Measurements from ENCODE around the gene C12orf75. TPM values are rescaled to one million over a fixed set of nuclear protein-coding genes. Genes with fewer than 3 reads are reported as not detected.

C12orf75 gene
- total and polyA plus RNA-seq, 2 of the 13 experiments (the other 11 are each of a cell fraction or from before 2014, with no cell fraction given): 16.1 to 19.8 TPM

DNA sequence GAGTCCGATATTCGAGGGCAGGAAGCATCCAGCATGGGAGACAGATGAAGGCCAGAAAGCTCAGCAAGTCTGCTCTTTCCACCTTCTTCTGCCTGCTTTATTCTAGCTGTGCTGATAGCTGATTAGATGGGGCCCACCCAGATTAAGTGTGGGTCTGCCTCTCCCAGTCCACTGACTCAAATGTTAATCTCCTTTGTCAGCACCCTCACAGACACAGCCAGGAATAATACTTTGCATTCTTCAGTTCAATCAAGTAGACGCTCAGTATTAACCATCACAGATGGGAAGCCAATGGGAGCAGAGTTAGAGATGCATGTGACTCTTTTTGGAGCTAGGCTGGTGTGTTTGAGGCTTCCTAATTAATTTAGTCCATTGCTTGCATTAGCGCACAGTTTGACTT is 17.0 kb downstream of the C12orf75 start:
- Histone ChIP-seq H3K9me3 (ENCODE audit: low read length) (no peaks in the 10 kb centered on the region), H3K79me2 (ENCODE audit: insufficient read depth, low read length) (no peaks in the 10 kb centered on the region), H3K4me2 (ENCODE audit: low read depth, low read length) (no peak overlapping the region), H2AFZ (ENCODE audit: low read length) (no peak overlapping the region), H3K36me3 (replicated peaks in 1 of 2; ENCODE audit: control insufficient read depth in 1 of 2, insufficient read depth in 2 of 2, low read length in 2 of 2) (no peaks in the 10 kb centered on the region), H4K20me1 (ENCODE audit: insufficient read depth, low read length) (no peaks in the 10 kb centered on the region), H3K27me3 (ENCODE audit: control insufficient read depth in 1 of 2, insufficient read depth in 2 of 2, low read length in 2 of 2) (no peaks in the 10 kb centered on the region), H3K9ac (ENCODE audit: insufficient read depth, low read depth, low read length) (no peak overlapping the region), H3K4me1 (ENCODE audit: insufficient read depth, low read length) (no peaks in the 10 kb centered on the region), H3K4me3 (replicated peaks in 1 of 3; ENCODE audit: insufficient read depth in 1 of 3, low read depth in 2 of 3, low read length in 3 of 3) (no peak overlapping the region), H3K27ac (ENCODE audit: extremely low read length, insufficient read depth, low read length) (no peak overlapping the region)
- ChIA-PET POLR2A (interaction anchor here (0.9 kb wide), 1 partner anchor 1010 kb away, joined by 3 read pairs; the partner anchor contains the start of gene POLR3B), CTCF (ENCODE audit: low intra/inter-chr PET ratio, low total read pairs) (no interaction called here)
- 89% methylated on average over 4 of the region's 4 CpGs for WGBS (ENCODE audit: low lambda C conversion rate)
- ATAC-seq: no peak
- intact Hi-C loops (cut with micrococcal nuclease; ENCODE audit: unreplicated experiment) (no loop called here), in situ Hi-C loops (cut with HindIII; ENCODE audit: extremely low pct_ligation_motif_present, low pct_unique_long_range_greater_than_20kb) (no loop called here)
- DNase-seq (ENCODE audit: low spot score): no peak
- TF ChIP-seq KDM4B (CRISPR knock-in tag; IDR thresholded peaks at IDR 0.05) (no peak), ZNF136 (CRISPR knock-in tag; IDR thresholded peaks at IDR 0.05; ENCODE audit: low read depth) (no peak), ZFX (CRISPR knock-in tag; IDR thresholded peaks at IDR 0.05; ENCODE audit: low read depth) (no peak), JDP2 (CRISPR knock-in tag; IDR thresholded peaks at IDR 0.05; ENCODE audit: borderline replicate concordance) (no peak), SRY (CRISPR knock-in tag; IDR thresholded peaks at IDR 0.05) (no peak), ZNF367 (CRISPR knock-in tag; IDR thresholded peaks at IDR 0.05; ENCODE audit: borderline replicate concordance) (no peak), ZNF567 (CRISPR knock-in tag; IDR thresholded peaks at IDR 0.05; ENCODE audit: borderline replicate concordance) (no peak), RELA (CRISPR knock-in tag; IDR thresholded peaks at IDR 0.05) (no peak), ZNF672 (CRISPR knock-in tag; IDR thresholded peaks at IDR 0.05) (no peak), ZNF446 (CRISPR knock-in tag; IDR thresholded peaks at IDR 0.05) (no peak), ZMYM4 (CRISPR knock-in tag; IDR thresholded peaks at IDR 0.05) (no peak), ZNF10 (CRISPR knock-in tag; IDR thresholded peaks at IDR 0.05; ENCODE audit: borderline replicate concordance, low read depth) (no peak), ZNF768 (CRISPR knock-in tag; IDR thresholded peaks at IDR 0.05) (no peak), RXRB (CRISPR knock-in tag; IDR thresholded peaks at IDR 0.05; ENCODE audit: borderline replicate concordance) (no peak)
- TF ChIP-seq, protein P1, sequence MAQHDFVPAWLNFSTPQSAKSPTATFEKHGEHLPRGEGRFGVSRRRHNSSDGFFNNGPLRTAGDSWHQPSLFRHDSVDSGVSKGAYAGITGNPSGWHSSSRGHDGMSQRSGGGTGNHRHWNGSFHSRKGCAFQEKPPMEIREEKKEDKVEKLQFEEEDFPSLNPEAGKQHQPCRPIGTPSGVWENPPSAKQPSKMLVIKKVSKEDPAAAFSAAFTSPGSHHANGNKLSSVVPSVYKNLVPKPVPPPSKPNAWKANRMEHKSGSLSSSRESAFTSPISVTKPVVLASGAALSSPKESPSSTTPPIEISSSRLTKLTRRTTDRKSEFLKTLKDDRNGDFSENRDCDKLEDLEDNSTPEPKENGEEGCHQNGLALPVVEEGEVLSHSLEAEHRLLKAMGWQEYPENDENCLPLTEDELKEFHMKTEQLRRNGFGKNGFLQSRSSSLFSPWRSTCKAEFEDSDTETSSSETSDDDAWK (CRISPR knock-in tag; IDR thresholded peaks at IDR 0.05): no peak
- FAIRE-seq: no peak
- no TSS peak for BruUV-seq (replicated peaks)

Measured in HepG2 (cell line).